Rectal smooth muscle tissue (tissue), 1 donor: ENCODE measurements around the gene FAM171A1.
A peak's percentile ranks its signal among the peaks of the same experiment; 100 is the strongest.
"Not testable (repeated sequence)": the region's sequence is repeated elsewhere in the genome, so short reads cannot be mapped to it uniquely, and the experiment has no call there.

Experiments
- H3K27ac ChIP-seq: one replicate; pipeline ENCODE4 v1.7.0; 2013; ENCODE audit warnings: low read depth, low read length, inconsistent platforms
- H3K27me3 ChIP-seq: one replicate; pipeline ENCODE4 v1.7.0; 2013; ENCODE audit warnings: low read length; ENCODE audit not compliant: control insufficient read depth, insufficient read depth
- H3K36me3 ChIP-seq: one replicate; pipeline ENCODE4 v1.7.0; 2013; ENCODE audit warnings: low read length; ENCODE audit not compliant: control insufficient read depth, insufficient read depth
- H3K4me1 ChIP-seq: one replicate; pipeline ENCODE4 v1.7.0; 2013; ENCODE audit warnings: low read length; ENCODE audit not compliant: control insufficient read depth, insufficient read depth
- H3K4me3 ChIP-seq: one replicate; pipeline ENCODE4 v1.7.0; 2013; ENCODE audit warnings: low read length
- H3K9ac ChIP-seq: one replicate; pipeline ENCODE4 v1.7.0; 2013; ENCODE audit warnings: low read length

Gene FAM171A1

GRCh38 chr10:15370856-15371701 is at the start of gene FAM171A1:
Gene FAM171A1 (minus strand): TSS chr10:15371289. CDS start chr10:15371052, 237 bp downstream.
- Histone ChIP-seq H3K9ac (no peak within 1 kb of the TSS), H3K27me3 (no peaks in the 10 kb centered on the region)

GRCh38 chr10:15420858-15421257 is 49.8 kb upstream of the FAM171A1 start:
- Histone ChIP-seq H3K27me3 (no peaks in the 10 kb centered on the region), H3K9ac (no peak overlapping the region), H3K4me1 (no peaks in the 10 kb centered on the region), H3K36me3 (no peaks in the 10 kb centered on the region), H3K27ac (no peak overlapping the region), H3K4me3 (no peak overlapping the region)

More at GRCh38 chr10:15370856-15371701, at the start of gene FAM171A1:
- Histone ChIP-seq H3K27ac (peak within 1 kb of the TSS; percentile 14), H3K36me3 (no peaks in the 10 kb centered on the region), H3K4me1 (peaks cover 3% of the 10 kb centered on the region), H3K4me3 (peak within 1 kb of the TSS; percentile 72)

- no peaks in the 10 kb centered on the region for H3K4me1 ChIP-seq
- no peak overlapping the region for H3K4me3 ChIP-seq
- no peaks in the 10 kb centered on the region for H3K36me3 ChIP-seq
- no peak overlapping the region for H3K9ac ChIP-seq
- H3K27me3 ChIP-seq = no peaks in the 10 kb centered on the region
- H3K27ac ChIP-seq = no peak overlapping the region
Observed at GRCh38 chr10:15419279-15419874, 48.3 kb upstream of the FAM171A1 start.

- H3K27me3 ChIP-seq = no peaks in the 10 kb centered on the region
- H3K4me3 ChIP-seq = no peak overlapping the region
- H3K36me3 ChIP-seq = no peaks in the 10 kb centered on the region
- H3K27ac ChIP-seq = no peak overlapping the region
- no peaks in the 10 kb centered on the region for H3K4me1 ChIP-seq
- H3K9ac ChIP-seq = no peak overlapping the region
Observed at GRCh38 chr10:15416034-15416433, 44.9 kb upstream of the FAM171A1 start.

- no peaks in the 10 kb centered on the region for H3K4me1 ChIP-seq
- no peak overlapping the region for H3K9ac ChIP-seq
- no peak overlapping the region for H3K27ac ChIP-seq
- no peaks in the 10 kb centered on the region for H3K36me3 ChIP-seq
- no peaks in the 10 kb centered on the region for H3K27me3 ChIP-seq
- no peak overlapping the region for H3K4me3 ChIP-seq
Observed at GRCh38 chr10:15411010-15411409, 39.9 kb upstream of the FAM171A1 start.

GRCh38 chr10:15409350-15409749 is 38.3 kb upstream of the FAM171A1 start:
- H3K27ac ChIP-seq, H3K27me3 ChIP-seq, H3K36me3 ChIP-seq, H3K4me1 ChIP-seq, H3K9ac ChIP-seq, H3K4me3 ChIP-seq: not testable (repeated sequence)

GRCh38 chr10:15408557-15408956 is 37.5 kb upstream of the FAM171A1 start:
- no peaks in the 10 kb centered on the region for H3K36me3 ChIP-seq
- no peaks in the 10 kb centered on the region for H3K4me1 ChIP-seq
- H3K9ac ChIP-seq = no peak overlapping the region
- H3K4me3 ChIP-seq = no peak overlapping the region
- no peaks in the 10 kb centered on the region for H3K27me3 ChIP-seq
- no peak overlapping the region for H3K27ac ChIP-seq

- H3K4me1 ChIP-seq = no peaks in the 10 kb centered on the region
- H3K9ac ChIP-seq = no peak overlapping the region
- H3K27ac ChIP-seq = no peak overlapping the region
- no peak overlapping the region for H3K4me3 ChIP-seq
- H3K36me3 ChIP-seq = no peaks in the 10 kb centered on the region
- no peaks in the 10 kb centered on the region for H3K27me3 ChIP-seq
Observed at GRCh38 chr10:15405319-15405718, 34.2 kb upstream of the FAM171A1 start.

GRCh38 chr10:15401382-15401781 is 30.3 kb upstream of the FAM171A1 start:
- Histone ChIP-seq H3K4me1 (no peaks in the 10 kb centered on the region), H3K36me3 (no peaks in the 10 kb centered on the region), H3K27ac (no peak overlapping the region), H3K9ac (no peak overlapping the region), H3K4me3 (no peak overlapping the region), H3K27me3 (no peaks in the 10 kb centered on the region)

- not testable (repeated sequence) for H3K9ac ChIP-seq, H3K27ac ChIP-seq, H3K27me3 ChIP-seq, H3K4me1 ChIP-seq, H3K36me3 ChIP-seq, H3K4me3 ChIP-seq
Observed at GRCh38 chr10:15400461-15400860, 29.4 kb upstream of the FAM171A1 start.

GRCh38 chr10:15399060-15399661 is 28.1 kb upstream of the FAM171A1 start:
- Histone ChIP-seq H3K9ac (no peak overlapping the region), H3K36me3 (no peaks in the 10 kb centered on the region), H3K27me3 (no peaks in the 10 kb centered on the region), H3K27ac (no peak overlapping the region), H3K4me1 (no peaks in the 10 kb centered on the region), H3K4me3 (no peak overlapping the region)

GRCh38 chr10:15395935-15396334 is 24.8 kb upstream of the FAM171A1 start:
- Histone ChIP-seq H3K27me3 (no peaks in the 10 kb centered on the region), H3K27ac (no peak overlapping the region), H3K4me1 (no peaks in the 10 kb centered on the region), H3K9ac (no peak overlapping the region), H3K4me3 (no peak overlapping the region), H3K36me3 (no peaks in the 10 kb centered on the region)
